Measurements from ENCODE around the gene KIF12.
A peak's percentile ranks its signal among the peaks of the same experiment; 100 is the strongest.
"Not testable (repeated sequence)": the region's sequence is repeated elsewhere in the genome, so short reads cannot be mapped to it uniquely, and the experiment has no call there.

Gene KIF12

DNA sequence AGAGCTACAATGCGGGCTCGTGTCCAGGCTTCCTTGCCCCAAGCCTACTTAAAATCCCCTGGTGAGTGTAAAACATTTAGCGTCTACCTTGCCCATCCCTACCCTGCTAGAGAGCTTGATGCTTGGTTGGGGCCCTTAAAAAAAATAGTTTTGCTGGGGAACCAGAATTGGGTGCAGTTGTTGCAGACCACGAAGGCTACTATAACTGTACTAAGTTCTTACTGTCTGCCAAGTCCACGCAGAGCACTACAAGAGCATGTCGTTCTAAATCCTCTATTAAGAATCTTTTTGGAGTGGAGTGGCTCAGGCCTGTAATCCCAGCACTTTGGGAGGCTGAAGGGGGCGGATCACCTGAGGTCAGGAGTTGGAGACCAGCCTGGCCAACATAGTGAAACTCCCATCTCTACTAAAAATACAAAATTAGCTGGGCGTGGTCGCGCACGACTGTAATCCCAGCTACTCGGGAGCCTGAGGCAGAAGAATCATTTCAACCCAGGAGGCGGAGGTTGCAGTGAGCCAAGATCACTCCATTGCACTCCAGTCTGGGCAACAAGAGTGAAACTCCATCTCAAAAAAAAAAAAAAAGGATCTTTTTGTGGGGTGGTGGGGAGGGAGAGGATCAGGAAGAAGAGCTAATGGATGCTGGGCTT is 16.2 kb downstream of the KIF12 start:
- not testable (repeated sequence) for DNase-seq

DNA sequence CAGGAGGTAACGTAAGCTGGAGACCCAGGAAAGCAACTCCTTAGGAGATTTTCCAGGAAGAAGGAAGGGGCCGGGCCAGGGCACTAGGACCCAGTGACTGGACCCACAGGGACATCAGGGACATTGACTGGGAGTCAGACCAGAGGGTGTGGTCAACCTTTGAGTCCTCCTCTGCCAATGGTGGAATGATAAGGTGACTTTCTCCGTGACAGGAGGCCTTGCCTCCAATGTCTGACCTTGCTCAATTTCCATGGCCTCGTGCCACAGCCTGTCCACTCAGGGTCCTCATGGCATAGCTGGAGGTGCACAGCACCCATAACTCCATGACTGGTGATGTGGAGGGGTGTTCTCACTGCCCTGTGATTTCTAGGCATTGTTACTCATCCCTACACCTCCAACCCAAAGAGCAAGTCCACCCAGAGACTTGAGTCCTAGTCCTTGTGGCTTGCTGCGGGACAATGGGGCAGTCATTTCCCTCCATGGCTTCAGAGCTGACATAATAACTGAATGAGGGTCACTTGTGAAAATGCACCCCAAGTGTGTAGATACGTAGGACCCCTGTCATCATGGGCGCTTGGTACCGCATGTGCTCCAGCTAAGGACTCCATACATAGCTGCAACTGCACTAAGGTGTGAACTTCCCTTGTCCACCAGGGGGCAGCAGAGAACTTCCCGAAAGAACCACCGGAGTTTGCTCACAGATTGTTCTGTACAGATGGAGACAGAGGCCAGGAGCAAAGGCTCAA is 16.9 kb downstream of the KIF12 start:
- DNase-seq: peak; percentile 13

DNA sequence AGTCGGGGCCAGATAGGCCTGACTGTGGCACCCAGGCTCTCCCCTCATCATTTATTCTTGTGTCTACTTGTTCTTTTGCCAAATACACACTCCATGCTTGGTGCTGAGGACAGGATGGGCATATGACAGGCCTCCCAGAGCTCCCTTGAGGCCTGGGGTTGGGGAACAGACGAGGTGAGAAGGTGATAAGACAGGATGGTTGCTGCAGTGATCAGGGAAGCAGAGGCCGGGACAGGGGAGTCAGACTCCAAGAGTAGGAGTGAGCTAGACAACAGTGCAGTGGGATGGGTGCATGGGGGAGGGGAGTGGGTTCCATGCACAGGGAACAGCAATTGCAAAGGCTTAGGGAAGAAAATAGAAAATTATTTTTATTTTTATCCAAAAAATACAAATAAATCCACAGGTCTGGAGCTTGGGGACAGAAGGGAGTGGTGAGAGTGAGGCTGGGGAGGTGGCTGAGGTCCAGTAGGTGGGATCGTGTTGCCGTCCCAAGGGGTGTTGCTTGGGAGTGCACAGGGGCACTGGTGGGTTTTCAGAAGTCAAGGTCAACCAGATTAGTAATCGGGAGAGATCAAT is 17.6 kb downstream of the KIF12 start:
- DNase-seq: no peak

DNA sequence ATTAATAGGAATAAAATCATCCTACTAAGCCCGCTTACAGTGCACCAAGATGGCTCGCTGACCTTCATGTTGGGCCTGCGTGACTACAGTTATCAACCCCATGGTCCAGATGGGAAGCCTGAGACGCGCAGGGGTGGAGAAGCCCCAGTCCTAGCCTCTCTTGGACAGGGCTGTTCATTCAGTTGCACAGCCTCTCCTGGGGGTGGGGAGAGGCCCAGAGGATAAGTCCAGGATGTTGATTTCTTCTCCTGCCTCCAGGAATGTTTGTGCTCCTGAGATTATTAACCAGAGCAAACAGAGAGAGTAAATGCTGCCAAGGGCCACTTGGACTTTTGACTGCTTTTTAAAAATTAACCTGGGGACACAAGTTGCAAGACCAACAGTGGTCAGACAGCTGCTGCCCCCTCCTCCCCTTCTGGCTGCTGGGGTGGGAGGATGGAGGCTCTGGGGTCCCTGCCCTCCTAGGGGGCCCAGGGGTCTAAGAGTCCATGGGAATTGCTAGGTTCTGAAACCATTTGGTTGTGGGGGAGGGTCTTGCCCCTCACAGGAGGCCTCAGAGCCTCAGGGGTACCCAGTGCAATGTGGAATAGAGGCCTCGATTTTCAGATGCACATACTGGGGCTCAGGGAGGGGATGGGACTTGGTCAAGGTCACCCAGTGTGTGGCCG is 18.2 kb downstream of the KIF12 start:
- no peak for DNase-seq

DNA sequence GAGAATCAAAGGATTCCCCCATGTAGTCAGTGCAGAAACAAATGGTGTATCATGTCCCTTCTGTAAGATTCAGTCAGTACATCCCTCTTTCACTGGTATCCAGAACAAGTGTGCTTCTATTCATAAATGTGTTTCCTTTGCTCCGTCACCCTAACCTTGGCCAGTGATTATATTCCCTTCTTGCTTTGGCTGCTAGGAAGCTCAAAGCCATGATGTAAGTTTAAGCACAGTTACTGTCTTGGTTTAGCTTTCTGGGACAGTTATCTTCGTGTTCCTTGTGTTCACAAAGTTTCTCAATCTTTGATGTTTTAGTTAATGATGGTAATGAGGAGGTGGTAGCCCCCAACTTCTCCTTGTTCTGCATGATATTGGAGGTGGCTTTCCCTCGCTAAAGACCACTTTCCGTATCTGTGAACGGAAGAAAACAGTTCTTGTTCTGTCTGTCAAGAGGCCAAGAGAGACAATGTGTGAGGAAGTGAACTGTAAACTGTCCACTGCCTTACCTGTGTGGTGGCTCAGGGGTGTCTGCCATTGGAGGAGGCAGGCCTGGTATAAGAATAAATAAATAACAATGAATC is 18.8 kb downstream of the KIF12 start:
- no peak for DNase-seq

DNA sequence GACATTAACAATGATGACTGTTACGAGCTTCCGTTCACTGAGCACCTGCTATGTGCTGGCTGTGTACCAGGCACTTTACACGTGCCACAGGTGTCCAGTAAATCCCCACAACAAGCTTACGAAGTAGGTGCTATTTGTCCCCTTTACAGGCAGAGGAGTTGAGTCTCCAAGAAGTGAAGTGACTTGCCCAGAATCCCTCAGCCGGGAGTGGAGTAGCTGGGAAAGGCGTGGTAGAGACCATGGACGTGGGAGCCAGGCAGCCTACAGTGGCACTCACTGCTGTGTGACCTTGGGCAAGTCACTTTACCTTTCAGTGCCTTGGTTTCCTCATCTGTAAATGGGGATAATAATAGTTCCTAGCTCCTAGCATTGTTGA is 20.3 kb downstream of the KIF12 start:
- DNase-seq: no peak

DNA sequence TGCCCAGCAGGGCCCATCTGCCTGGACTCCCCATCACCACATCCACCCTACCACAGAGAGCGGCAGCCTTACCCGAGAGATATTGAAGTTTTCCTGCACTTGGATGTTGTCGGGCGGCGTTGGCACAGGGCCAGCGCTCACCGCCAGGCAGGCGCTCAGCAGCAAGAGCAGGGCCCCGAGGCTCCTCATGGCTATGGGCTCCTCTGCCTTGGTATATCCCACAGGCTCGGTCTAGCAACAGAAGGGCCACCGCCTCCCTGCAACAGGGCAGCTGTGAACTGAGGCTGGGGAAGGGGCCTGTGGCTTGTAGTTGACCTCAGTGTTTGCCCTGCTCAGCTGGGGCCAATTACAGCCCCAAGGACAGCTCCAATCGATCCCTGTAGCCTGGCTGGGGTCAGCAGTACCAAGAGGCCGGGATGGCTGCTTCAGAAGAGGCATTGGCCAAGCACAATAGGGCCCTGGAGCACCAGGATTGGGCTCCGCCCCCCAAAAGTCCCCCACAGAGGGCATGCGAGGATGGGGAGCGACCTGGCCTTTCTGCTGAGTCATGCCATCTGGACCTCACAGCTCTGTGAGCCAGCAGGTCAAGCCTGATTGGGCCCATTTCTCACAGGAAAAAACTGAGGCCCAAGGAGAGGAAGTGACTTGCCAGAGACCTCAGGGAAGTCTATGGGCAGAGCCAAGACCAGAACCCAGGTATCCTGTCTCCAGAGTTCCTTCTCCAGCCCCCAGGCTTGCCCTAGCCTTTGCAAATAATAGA is 20.9 kb downstream of the KIF12 start, which contains the start of gene AMBP:
AMBP (minus strand) TSS at position 280 of the 760 bp plus-strand sequence; CDS start at position 189, 91 bp downstream.
- DNase-seq: no peak

DNA sequence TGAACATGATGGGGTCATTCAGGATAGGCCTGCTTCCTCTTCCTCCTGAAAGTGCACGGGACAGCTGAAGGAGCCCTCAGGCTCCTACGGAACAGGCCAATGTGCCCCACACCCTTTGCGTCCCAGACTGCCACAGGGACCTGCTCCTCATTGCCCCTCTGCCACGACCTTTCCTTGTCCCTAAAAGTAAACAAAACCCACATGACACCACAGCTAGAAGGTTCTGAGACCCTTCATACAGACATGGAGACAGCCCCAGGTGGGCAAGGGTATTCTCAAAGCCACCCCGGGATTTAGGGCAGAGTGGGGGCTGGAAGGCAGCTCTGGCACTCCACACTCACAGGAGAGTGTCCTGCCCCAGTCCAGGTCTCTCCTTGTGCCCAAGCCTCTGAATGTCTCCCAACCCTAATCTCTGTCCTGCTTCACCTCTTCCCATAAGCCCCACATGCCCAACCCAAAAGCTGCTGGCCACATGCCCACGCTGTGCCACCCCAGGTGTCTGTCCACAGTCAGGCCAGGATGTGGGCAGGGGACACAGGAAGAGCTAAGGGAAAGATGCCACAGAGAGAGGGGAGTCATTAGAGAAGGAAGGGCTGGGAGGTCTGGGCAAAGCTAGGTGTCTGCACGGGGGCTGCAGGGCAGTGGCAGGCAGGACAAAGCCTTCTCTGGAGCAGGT is 21.8 kb downstream of the KIF12 start:
- DNase-seq: no peak

DNA sequence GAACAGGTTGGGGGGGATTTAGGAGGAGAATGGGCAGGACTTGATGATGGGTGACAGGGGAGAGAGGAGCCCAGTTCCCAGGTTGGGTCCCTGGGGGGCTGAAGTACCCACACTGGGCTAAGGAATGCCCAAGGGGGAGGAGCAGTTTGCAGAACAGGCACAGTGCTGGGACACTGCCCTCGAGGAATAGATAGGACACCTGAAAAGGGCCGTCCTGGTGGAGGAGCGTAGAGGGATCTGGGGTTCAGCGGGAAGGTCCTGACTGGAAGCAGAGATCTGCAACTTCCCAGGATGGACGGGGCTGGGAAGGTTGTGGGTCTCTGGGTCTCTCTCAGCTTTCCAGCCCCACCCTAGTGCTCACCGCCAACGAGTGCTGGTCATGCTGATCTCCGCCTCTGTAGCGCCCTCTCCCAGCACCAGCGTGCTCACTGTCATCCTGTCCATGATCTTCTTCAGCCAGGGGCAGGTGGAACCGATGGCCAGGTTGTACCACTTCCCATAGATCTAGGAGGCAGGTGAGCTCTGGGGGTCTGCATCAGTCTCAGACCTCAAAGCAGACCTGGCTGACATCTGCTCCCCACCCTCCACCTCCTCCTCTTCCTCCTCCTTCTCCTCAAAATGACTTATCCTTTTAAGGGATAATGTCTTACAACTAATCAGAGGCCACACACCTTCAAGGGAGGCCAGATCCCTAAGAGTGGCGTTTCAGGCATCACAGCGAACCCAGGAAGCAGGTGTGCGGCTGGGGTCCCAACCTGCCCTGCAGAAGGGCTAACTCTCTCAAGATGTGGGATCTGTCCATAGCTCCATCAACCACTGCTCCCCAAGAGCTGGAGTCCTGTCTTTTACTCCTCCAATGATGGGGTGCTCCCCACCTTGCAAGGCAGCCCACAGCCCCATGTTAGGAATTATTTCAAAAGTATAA is 22.6 kb downstream of the KIF12 start:
- no peak for DNase-seq

DNA sequence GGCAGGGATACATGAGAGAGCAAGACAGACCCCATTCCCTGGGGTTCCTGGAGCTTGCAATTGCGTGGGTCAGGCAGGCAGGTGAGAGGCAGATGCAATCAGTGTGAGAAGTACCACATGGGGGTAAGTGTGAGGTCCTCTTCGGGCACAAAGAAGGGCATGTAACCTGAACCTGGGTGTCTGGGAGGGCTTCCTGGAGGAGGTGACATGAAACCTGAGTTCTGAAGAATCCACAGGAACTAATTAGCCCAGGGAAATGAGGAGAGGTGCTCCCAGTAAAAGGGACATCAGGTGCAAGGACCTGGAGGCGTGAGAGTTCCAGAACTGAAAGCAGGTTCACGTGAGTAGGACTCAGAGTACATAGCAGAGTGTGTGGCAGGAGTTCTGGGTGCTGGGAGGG is 23.5 kb downstream of the KIF12 start:
- no peak for DNase-seq

DNA sequence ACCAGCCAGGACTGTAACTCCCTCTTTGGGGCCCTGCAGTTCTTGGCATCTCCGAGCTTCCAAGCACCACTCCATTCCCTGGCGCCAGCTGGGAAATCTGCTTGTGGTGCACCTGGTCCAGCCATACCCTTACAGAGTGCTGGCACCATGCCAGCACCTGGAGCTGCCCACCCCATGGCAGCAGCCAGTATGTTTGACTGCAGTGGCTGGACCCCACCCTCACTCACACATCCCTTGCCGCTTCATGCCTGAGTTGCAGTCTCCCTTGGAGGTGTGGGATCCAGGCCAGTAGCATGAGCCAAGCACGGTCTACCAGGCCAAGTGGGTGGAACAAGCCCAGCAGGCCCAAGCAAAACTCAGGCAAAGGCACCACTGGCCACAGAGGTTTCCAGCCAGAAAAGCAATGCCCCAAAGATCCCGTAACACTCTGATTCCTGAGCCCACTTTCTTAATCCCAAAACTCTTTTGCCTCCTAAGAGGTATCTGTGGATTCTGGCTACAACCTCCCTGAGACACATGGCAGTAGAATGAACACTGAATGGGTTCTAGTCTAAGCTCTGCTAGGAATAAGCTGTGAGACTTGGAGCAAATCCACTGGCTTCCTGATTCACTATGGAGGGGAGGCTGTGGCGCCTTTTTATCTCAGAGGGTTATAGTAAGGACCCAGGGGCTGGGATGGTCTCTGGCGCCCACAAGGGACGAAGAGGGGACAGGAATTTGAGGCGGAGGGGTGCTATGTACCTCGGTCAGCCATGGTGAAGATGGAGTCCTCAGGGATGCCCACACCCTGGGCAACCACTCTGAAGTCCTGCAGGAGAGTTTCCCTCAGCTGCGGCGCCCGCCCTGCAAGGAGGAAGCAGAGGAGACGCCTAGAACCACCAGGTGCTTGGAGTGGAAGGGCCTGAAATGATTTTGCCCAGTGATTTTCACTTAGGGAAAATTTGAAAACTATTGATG is 26.6 kb downstream of the KIF12 start:
- no peak for DNase-seq

DNA sequence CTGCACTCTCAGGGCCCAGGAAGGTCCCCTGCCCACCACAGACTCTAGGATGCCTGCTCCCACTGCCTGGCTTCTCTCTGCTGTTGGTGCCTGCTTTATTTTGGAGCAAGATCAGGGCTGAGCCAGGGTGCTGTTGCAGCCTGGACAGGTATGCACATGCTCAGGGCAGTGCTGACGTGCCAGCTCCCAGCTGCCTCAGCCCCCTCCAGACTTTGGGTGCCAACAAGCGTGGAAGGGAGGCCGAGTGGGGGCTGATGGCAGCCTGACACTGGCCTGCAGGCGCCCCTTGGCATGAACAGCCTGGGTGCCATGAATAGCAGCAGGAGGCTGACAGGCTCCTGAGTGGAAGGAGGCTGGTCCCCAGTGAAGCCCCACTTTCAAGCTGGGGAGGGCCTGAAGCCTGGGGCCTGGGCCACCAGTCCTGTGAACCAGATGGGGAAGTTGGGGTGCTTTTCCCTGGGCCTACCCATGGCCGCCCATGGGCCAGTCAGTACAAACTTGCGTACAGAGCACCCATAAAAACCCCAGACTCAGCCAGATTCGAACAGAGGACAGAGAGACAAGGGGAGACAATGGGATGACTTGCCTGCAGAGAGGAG is 27.8 kb downstream of the KIF12 start:
- no peak for DNase-seq

DNA sequence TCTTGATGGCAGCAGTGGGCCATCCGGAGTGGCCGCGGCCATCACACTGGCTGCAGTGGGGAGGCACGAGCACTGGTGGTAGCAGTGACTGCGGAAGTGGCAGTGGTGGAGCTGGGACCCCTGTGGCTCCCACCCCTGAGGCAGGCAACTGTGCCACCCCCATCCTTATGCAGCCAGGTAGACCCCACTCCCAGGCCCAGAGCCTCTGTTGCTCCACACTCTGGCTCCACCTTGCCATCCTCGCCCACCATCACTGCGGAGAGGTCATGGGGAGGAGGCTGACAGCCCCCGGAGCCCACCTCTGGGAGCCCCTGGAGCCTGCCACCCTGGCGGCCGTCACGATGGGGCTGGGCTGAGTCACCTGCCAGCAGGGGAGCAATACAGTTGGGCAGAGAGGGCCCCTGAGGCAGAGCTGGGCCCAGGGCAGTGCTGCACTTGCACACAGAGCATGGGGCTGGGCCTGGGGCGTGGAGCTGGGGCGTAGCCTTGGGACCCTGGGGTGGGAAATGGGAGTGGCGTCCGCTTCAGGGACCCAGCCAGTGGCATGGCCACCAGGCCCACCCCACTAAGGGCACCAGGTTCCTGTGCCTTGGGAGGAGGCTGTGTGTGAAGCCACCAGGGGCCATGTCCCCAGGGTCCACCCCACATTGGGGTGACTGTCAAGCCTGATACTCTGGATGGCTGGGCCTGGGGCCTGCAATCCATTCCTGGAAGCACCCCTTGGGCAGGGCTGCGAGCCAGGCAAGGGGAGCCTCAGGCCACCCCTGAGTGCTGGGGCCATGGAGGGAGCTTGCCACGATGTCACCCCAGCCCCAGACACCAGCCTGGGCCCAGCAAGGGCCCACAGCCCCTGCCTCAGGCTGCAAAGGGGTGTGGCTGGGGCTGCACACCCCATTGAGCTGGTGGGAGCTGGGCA is 28.6 kb downstream of the KIF12 start:
- DNase-seq: no peak

DNA sequence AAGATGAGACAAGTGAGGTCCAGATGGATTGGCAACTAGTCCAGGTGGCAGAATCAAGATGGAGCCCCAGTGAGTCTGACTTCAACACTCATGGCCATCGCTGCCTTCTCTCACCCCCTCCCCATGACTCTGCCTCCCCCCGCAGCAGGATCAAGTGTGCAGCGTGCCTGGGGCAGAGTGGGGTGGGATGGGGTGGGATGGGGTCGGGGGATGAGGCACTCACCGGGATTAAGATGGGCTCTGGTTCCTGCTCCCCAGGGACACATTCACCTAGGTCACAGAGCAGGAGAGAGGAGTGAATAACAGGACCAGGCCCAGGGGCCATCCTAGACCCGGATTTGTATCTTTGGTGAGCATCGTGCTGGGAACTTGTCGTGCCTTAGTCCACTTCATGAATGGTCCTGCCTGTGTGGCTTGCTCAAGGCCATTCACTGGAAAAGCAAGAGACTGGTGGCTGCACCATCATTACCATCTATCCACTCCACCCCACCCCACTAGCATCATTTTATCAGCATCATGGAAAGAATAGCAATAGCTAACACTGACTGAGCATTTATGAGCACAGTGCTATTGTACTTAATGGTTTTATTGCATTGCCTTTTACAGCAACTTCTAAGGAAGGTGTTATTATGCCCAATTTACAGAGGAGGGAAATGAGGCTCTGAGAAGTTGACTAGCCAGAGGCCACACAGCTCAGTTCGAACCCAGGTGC is 29.5 kb downstream of the KIF12 start:
- no peak for DNase-seq

DNA sequence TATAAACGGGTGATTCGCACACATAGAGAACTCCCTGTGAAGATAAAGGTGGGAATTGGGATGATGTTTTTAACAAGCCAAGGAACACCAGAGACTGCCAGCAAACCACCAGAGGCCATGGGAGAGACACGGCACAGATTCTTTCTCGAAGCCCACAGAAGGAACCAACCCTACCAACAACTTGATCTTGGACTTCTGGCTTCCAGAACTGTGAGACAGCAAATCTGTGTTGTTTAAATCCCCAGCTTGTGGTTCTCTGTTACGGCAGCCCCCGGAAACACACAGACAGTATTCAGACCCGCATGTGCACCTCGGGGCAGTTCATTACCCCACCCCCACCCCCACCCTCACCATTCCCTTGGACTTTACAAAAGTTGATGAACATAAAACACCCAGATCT is 33.8 kb downstream of the KIF12 start:
- DNase-seq: no peak

DNA sequence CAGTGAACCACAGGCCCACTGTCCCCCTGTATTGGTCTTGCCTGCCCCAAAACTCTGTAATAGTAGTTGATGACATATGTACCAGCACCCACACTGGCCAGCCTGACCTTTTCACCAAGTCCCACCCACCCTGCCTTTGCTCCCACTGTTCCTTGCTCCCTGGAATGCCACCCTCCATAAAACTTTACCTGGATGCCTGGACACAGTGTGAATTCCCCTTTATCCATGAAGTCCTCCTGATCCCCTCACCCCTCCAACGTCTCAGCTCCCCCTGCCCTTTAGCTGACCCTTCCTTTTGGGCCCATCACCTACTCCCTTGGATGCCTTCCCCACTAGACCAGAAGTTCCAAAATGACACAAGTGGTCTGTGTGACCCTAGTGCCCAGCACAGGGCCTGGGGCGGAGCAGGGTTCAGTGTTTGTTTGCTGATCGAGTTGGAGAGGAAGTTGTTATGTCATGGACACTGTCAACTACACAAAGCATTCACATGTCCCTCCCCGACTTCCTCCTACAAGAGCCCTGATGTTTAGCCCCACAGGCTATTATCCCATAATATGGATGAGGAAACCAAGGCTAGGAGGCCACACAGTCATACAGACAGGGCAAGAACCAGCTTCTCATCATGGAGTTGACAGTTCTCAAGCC is 37.1 kb downstream of the KIF12 start:
- no peak for DNase-seq

DNA sequence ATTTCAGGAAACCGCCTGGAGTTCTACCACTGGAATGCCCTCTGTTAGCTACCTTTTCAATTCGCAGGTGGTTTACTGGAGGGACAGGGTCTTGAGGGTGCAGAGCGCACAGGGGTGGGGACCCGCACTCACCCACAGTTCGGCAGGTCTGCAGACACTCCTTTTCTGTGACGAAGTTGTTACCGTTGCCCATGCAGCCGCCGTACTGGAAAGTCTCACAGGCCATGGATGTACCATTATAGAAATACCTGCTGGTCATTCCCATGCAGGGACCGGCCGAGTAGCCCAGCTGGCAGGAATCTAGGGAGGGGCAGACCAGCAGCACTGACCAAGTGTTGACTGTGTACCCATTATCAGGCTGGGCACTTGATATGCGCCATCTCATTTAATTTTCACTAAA is 37.8 kb downstream of the KIF12 start:
- DNase-seq: no peak

All from SIG-M5 (cell line).